CD14-positive monocyte (primary cell): ENCODE results near the gene ARMC8. TPM values are rescaled to one million over a fixed set of nuclear protein-coding genes. Genes with fewer than 3 reads are reported as not detected.

Experiments
- DNase-seq, 3 donors: peaks; one replicate each; pipeline ENCODE4 v3.0.0-alpha.2; 2011 to 2022
- H2AFZ ChIP-seq: 2 replicates; pipeline ENCODE4 v1.6.0; 2012; ENCODE audit warnings: mild to moderate bottlenecking, low read depth, low read length, inconsistent platforms; ENCODE audit not compliant: insufficient read depth, poor library complexity, severe bottlenecking
- H3K27ac ChIP-seq, 2 donors: 1 replicate in 1 of 2; 2 replicates in 1 of 2; pipeline ENCODE4 v1.5.1; 2012 to 2013; ENCODE audit warnings: low read length in 2 of 2, control low read depth in 1 of 2, inconsistent platforms in 1 of 2, low read depth in 1 of 2, mild to moderate bottlenecking in 1 of 2
- H3K27me3 ChIP-seq, 2 donors: one replicate each; pipeline versions ENCODE4 v1.6.0 to v1.6.1; 2011 to 2013; ENCODE audit warnings: low read length in 2 of 2; ENCODE audit not compliant: control insufficient read depth in 2 of 2, insufficient read depth in 2 of 2
- H3K36me3 ChIP-seq, 2 donors: replicated peaks in 1 of 2; 1 replicate in 1 of 2; 2 replicates in 1 of 2; pipeline versions ENCODE4 v1.5.1 to v1.6.1; 2012 to 2013; ENCODE audit warnings: low read length in 2 of 2, control low read depth in 1 of 2, inconsistent platforms in 1 of 2, mild to moderate bottlenecking in 1 of 2; ENCODE audit not compliant: insufficient read depth in 2 of 2, control insufficient read depth in 1 of 2
- H3K4me1 ChIP-seq, 2 donors: 1 replicate in 1 of 2; 2 replicates in 1 of 2; pipeline versions ENCODE4 v1.5.1 to v1.6.1; 2012 to 2013; ENCODE audit warnings: low read length in 2 of 2, control low read depth in 1 of 2, inconsistent platforms in 1 of 2, mild to moderate bottlenecking in 1 of 2, moderate library complexity in 1 of 2; ENCODE audit not compliant: insufficient read depth in 2 of 2, control insufficient read depth in 1 of 2
- H3K4me2 ChIP-seq: replicated peaks from 2 replicates; pipeline ENCODE3; 2012; ENCODE audit warnings: low read length, moderate library complexity, mild to moderate bottlenecking; ENCODE audit not compliant: poor library complexity, severe bottlenecking; ENCODE audit errors: extremely low read depth
- H3K4me3 ChIP-seq, 3 experiments: fragments of 200-600 bp in 1 of 3; sonication (generic) in 1 of 3; replicated peaks in 1 of 3; 1 replicate in 2 of 3; 2 replicates in 1 of 3; pipeline ENCODE4 v1.5.1; 2011 to 2013; ENCODE audit warnings: low read length in 3 of 3, mild to moderate bottlenecking in 3 of 3, control low read depth in 2 of 3, low read depth in 2 of 3, inconsistent platforms in 1 of 3, moderate library complexity in 1 of 3
- H3K79me2 ChIP-seq: 2 replicates; pipeline ENCODE4 v1.6.0; 2012; ENCODE audit warnings: mild to moderate bottlenecking, control low read depth, inconsistent platforms, low read length, moderate library complexity; ENCODE audit not compliant: insufficient read depth
- H3K9ac ChIP-seq: 2 replicates; pipeline ENCODE4 v1.6.0; 2017; ENCODE audit warnings: low read length, mild to moderate bottlenecking; ENCODE audit not compliant: insufficient read depth, poor library complexity, severe bottlenecking
- H3K9me3 ChIP-seq, 2 donors: replicated peaks in 1 of 2; 1 replicate in 1 of 2; 2 replicates in 1 of 2; pipeline versions ENCODE4 v1.5.1 to v1.6.1; 2012 to 2013; ENCODE audit warnings: low read length in 2 of 2, control low read depth in 1 of 2; ENCODE audit not compliant: control insufficient read depth in 1 of 2, insufficient read depth in 1 of 2
- H4K20me1 ChIP-seq: 2 replicates; pipeline ENCODE4 v1.6.0; 2012; ENCODE audit warnings: mild to moderate bottlenecking, low read length, control low read depth, moderate library complexity; ENCODE audit not compliant: insufficient read depth
- H3K27ac Mint-ChIP-seq, 7 donors: one replicate each; pipeline ENCODE4 v1.8.0; 2020; ENCODE audit warnings: mild to moderate bottlenecking in 7 of 7, mixed read lengths in 7 of 7, moderate library complexity in 6 of 7, inconsistent platforms in 2 of 7
- H3K27me3 Mint-ChIP-seq, 3 donors: one replicate each; pipeline ENCODE4 v1.8.0; 2021 to 2022; ENCODE audit warnings: low read depth in 3 of 3, mild to moderate bottlenecking in 3 of 3, mixed read lengths in 3 of 3, moderate library complexity in 3 of 3, inconsistent platforms in 1 of 3
- H3K36me3 Mint-ChIP-seq, 2 donors: one replicate each; pipeline ENCODE4 v1.8.0; 2020; ENCODE audit warnings: mixed read lengths in 2 of 2, inconsistent platforms in 1 of 2, mild to moderate bottlenecking in 1 of 2
- H3K4me1 Mint-ChIP-seq: one replicate; pipeline ENCODE4 v1.8.0; 2020; ENCODE audit warnings: mild to moderate bottlenecking, mixed read lengths
- H3K4me3 Mint-ChIP-seq, 2 donors: one replicate each; pipeline ENCODE4 v1.8.0; 2020; ENCODE audit warnings: mild to moderate bottlenecking in 2 of 2, mixed read lengths in 2 of 2, moderate library complexity in 1 of 2
- H3K9me3 Mint-ChIP-seq, 7 donors: one replicate each; pipeline ENCODE4 v1.8.0; 2020 to 2022; ENCODE audit warnings: mixed read lengths in 7 of 7, mild to moderate bottlenecking in 6 of 7, moderate library complexity in 6 of 7, inconsistent platforms in 2 of 7
- CTCF ChIP-seq: fragments of 200-600 bp; IDR thresholded peaks from one replicate; pipeline ENCODE4 v1.8.0; 2022; ENCODE audit warnings: antibody characterized with exemption, mild to moderate bottlenecking
- WGBS: methylation state at CpG from one replicate; pipeline ENCODE4 v1.1.5; 2013; ENCODE audit warnings: missing lambda C conversion rate; ENCODE audit not compliant: insufficient coverage; 5-methylcytosine and 5-hydroxymethylcytosine counted together
- intact Hi-C, 2 donors: fragments of 100-400 bp; cut with micrococcal nuclease; formaldehyde crosslinking; loops; one replicate each; pipeline versions ENCODE4 v1.15.0 to v1.15.1; 2023
- polyA plus RNA-seq, 3 donors: library from polyadenylated mRNA; depleted of rRNA in 1 of 3; unstranded in 2 of 3; stranded (reverse) in 1 of 3; fragments of 300-500 nt in 2 of 3; fragments of >200 nt in 1 of 3; fragmentation: Illumina TruSeq in 2 of 3; gene quantifications; 1 replicate in 2 of 3; 2 replicates in 1 of 3; pipeline ENCODE4 v1.2.3, GENCODE V29; 2012 to 2021

ARMC8 gene
- polyA plus RNA-seq, 3 donors: 34.3 to 43.9 (median 42.0) TPM

GRCh38 chr3:138336454-138336999 is 149.4 kb downstream of the ARMC8 start:
- H3K4me3 Mint-ChIP-seq: no peak overlapping the region

DNA sequence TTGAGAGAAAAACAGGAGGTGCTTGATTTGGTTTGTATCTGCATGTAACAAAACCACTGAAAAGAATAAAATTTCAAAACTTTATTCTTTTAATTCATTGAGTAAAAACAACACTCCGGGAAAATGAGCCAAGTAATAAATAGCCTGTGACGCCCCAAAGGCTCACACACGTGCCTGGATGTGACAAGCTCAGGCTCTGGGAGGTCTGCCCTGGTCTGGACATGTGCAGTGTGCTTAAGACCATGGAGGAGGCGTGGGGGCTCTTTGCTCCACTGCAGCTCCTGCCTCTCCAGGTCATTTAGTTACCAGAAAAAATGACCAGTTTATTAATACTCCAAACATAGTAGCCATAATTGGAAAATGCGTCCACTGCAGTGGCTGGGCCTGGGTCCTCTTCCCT is 151.1 kb downstream of the ARMC8 start:
- Mint-ChIP-seq H3K27me3 (peaks cover 0 to 8% (median 0%) of the 10 kb centered on the region in 3 donors), H3K4me3 (no peak overlapping the region), H3K27ac (no peak overlapping the region), H3K4me1 (no peaks in the 10 kb centered on the region), H3K36me3 (no peaks in the 10 kb centered on the region), H3K9me3 (peaks cover 0 to 3% (median 0%) of the 10 kb centered on the region in 7 donors)
- H4K20me1 ChIP-seq: no peaks in the 10 kb centered on the region
- H2AFZ ChIP-seq: no peak overlapping the region
- intact Hi-C loops: no loop called here
- no peak overlapping the region for H3K4me2 ChIP-seq
- no peak for TF ChIP-seq CTCF
- no peaks in the 10 kb centered on the region for H3K36me3 ChIP-seq
- H3K79me2 ChIP-seq: no peaks in the 10 kb centered on the region
- no peak overlapping the region for H3K4me3 ChIP-seq
- H3K9ac ChIP-seq: no peak overlapping the region
- 60% methylated on average over 2 of the region's 5 CpGs for WGBS
- H3K27ac ChIP-seq: no peak overlapping the region
- no peaks in the 10 kb centered on the region for H3K9me3 ChIP-seq
- H3K4me1 ChIP-seq: no peaks in the 10 kb centered on the region
- H3K27me3 ChIP-seq: no peaks in the 10 kb centered on the region
- DNase-seq: no peak

More at GRCh38 chr3:138336454-138336999, 149.4 kb downstream of the ARMC8 start:
- no peak overlapping the region for H3K9ac ChIP-seq
- H3K36me3 ChIP-seq: no peaks in the 10 kb centered on the region
- H3K4me3 ChIP-seq: no peak overlapping the region
- H3K9me3 Mint-ChIP-seq: no peaks in the 10 kb centered on the region
- peaks cover 2 to 12% (median 7%) of the 10 kb centered on the region in 3 donors for H3K27me3 Mint-ChIP-seq
- H3K27ac Mint-ChIP-seq: no peak overlapping the region
- H3K27me3 ChIP-seq: no peaks in the 10 kb centered on the region
- no peaks in the 10 kb centered on the region for H3K36me3 Mint-ChIP-seq
- TF ChIP-seq CTCF: no peak
- H3K4me2 ChIP-seq: no peak overlapping the region
- no peak overlapping the region for H3K27ac ChIP-seq
- no peaks in the 10 kb centered on the region for H3K9me3 ChIP-seq
- no peaks in the 10 kb centered on the region for H3K79me2 ChIP-seq
- H4K20me1 ChIP-seq: no peaks in the 10 kb centered on the region
- no peak overlapping the region for H2AFZ ChIP-seq
- no peak for DNase-seq
- H3K4me1 Mint-ChIP-seq: no peaks in the 10 kb centered on the region
- WGBS: 96% methylated on average over 3 of the region's 4 CpGs
- no peaks in the 10 kb centered on the region for H3K4me1 ChIP-seq
- intact Hi-C loops: no loop called here
